Middle frontal gyrus (tissue), 1 donor: ENCODE results near the gene SGSH.
"Not testable (repeated sequence)": the region's sequence is repeated elsewhere in the genome, so short reads cannot be mapped to it uniquely, and the experiment has no call there.

ENCODE experiments used
- DNase-seq: peaks from one replicate; pipeline ENCODE4 v3.0.0-alpha.2; 2015; ENCODE audit warnings: low spot score; ENCODE audit errors: extremely low spot score

The SGSH gene

DNA sequence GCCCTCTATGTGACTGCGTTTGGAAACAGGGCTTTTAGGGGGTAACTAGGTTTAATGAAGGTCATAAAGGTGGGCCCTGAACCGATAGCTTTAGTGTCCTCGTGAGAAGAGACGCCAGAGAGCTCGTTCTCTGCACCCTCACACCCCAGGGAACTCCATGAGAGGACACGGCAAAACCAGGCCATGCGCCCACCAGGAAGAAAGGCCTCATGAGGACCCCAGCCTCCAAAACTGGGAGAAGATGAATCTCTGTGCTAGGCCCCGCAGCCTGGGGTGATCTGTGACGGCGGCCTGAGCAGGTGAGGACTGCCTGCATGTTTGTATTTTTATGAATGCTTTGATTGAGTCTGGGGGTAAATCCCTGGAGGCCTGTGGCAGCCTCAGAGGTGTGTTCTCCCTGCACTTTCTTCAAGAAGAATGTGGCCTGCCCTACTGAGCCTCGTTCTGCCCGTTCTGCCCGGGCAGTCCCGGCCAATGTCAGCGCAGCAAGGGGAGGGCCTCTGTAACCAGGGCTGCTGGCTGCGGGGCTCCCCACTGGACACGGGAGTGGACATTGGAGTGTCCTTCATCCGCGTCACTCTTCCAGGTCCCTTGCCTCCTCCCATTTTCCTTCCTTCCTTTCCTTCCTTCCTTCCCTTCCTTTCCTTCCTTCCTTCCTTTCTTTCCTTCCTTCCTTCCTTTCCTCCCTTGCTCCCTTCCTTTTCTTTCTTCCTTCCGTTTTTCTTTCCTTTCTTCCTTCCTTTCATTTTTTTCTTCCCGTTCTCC lies 33.7 kb upstream of the SGSH start:
- no peak for DNase-seq

DNA sequence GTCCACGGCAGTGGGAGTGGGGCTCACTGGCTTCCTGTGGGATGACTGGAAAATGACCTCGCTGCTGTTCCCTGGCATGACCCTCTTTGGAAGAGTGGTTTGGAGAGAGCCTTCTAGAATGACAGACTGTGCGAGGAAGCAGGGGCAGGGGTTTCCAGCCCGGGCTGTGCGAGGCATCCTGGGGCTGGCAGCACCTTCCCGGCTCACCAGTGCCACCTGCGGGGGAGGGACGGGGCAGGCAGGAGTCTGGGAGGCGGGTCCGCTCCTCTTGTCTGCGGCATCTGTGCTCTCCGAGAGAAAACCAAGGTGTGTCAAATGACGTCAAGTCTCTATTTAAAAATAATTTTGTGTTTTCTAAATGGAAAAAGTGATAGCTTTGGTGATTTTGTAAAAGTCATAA lies 32.7 kb upstream of the SGSH start:
- DNase-seq, result no peak

DNA sequence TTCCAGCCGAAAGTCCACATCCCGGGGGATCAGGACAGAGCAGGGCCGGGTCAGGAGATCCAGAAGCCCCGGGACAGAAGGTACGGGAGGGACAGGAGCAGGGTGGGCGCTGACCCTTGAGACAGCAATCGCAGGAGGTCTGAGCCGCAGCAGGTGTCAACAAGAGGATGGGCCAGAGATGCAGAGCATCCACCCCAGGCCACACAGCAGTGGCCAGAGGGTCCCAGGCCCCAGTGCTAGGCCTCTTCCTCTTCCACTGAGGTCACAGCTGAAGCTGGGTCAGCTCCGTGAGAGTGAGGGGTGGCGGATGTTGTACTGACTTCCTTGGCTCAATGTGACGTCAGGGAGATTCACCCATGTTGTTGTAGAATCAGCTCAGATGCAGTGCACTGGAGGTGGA lies 31.8 kb upstream of the SGSH start:
- no peak for DNase-seq

DNA sequence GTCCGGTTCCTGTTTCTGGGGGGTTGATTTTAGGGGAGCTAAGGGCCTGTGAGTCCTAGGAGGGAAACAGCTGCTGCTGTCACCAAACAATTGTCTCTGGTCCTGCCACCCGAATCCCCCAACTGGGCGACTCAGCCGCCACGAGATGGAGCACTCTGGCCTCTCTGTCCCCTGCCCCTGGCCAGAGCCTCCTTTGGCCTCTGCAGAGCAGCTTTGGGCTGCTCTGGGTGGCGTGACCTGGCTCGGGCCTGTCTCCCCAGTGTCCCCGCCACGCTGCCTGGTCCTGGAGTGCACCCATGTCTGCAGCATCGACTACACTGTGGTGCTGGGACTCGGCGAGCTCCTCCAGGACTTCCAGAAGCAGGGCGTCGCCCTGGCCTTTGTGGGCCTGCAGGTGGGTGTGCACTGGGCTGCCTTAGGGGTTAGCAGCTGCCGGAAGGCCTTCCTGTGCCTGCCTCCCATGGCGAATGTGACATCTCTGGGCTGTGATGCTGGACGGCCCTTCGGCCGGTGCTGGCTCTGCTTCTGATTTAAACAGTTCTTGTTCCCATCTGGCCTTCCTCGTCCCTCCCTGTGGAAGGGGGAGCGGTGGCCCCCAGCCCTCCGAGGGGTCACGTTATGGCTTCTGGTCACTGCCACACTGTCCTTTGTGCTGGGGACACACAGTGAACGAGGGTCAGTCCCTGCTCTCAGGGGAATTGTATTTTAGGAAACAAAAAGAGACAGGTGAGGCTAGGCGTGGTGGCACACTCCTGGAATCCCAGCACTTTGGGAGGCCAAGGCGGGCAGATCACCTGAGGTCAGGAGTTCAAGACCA lies 29.0 kb upstream of the SGSH start:
- DNase-seq, result no peak

DNA sequence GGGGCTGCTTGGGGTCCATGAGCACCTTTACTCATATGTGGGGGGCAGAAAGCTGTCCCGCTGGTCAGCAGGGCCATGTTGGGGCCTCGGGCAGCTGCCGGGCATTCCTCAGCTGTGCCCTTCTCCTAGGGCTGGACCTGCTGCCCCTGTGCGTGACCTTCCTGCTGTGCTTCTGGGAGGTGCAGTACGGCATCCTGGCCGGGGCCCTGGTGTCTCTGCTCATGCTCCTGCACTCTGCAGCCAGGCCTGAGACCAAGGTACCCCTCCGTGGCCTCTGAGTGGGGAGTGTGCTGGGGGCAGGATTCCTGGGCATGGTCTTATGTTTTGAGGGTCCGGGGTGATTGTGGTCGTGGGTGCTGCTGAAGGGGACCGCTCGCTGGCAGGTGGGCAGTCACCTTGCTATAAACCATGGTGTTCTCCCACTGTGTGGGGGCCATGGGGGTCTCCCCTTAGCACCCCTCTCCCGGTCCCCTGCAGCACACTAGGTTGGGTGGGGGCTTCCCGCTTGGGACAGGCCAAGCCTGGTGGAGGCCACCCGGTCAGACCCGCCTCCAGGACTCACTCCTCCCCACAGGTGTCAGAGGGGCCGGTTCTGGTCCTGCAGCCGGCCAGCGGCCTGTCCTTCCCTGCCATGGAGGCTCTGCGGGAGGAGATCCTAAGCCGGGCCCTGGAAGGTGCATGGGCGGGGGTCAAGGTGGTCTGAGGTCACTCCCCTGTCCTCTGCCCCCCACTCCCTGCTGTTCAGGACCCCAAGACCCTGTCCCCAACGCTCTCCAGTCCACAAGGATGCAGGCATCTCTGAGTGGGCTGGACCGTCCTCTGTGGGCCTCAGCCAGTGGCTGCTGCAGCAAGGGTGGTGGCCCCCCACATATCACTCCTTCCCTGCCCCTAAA lies 28.1 kb upstream of the SGSH start:
- no peak for DNase-seq

DNA sequence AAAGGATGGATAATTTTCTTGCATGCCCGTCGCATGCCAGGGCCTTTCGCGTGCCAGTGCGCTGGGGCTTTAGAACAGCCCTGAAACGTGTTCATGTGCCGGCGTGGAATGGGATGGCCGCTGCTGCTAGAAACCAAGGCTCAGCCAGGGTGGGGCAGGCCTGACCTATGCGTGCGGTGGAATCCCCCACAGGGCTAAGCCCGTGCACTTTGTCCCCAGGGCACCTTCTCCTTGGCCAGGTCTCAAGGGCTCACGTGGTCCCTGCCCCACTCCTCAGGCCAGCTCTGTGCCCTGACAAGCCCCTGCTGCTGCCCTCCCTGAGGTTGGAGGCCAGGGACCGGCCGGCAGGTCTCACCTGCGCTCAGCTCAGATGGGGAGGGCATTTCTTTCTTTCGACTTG lies 27.4 kb upstream of the SGSH start:
- DNase-seq, result no peak

DNA sequence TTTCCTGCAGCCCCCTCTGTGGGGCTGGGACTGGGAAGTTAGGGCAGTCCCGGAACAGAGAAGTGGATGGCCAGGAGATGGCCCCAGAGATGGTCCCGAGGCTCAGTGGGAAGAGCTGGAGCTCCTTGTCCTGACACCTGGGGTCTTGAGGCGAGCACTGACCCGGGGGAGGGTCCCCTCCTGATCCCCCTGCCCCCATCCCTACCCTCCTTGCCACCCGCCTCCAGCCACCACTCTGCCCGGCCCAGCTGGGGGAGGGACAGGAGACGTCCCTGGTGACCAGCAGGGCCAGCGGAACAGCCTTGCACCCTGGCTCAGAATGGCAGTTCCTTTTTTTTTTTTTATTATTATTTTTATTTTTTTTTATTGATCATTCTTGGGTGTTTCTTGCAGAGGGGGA lies 26.6 kb upstream of the SGSH start:
- no peak for DNase-seq

DNA sequence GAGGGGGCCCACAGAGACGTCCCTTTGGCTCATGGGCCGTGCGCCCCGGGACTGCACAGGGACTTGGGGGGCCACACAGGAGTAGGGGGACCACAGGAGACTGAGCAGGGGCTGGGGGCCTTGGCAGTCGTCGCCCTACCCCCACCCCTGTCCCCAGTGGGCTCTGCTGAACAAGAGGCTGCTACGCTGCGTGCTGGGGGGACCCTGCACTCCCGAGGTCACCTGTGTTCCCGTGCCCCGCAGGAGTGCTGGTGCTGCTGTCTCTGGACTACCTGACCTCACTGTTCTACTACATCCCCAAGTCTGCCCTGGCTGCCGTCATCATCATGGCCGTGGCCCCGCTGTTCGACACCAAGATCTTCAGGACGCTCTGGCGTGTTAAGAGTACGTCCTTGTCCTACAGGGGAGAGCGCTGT lies 26.1 kb upstream of the SGSH start:
- no peak for DNase-seq

DNA sequence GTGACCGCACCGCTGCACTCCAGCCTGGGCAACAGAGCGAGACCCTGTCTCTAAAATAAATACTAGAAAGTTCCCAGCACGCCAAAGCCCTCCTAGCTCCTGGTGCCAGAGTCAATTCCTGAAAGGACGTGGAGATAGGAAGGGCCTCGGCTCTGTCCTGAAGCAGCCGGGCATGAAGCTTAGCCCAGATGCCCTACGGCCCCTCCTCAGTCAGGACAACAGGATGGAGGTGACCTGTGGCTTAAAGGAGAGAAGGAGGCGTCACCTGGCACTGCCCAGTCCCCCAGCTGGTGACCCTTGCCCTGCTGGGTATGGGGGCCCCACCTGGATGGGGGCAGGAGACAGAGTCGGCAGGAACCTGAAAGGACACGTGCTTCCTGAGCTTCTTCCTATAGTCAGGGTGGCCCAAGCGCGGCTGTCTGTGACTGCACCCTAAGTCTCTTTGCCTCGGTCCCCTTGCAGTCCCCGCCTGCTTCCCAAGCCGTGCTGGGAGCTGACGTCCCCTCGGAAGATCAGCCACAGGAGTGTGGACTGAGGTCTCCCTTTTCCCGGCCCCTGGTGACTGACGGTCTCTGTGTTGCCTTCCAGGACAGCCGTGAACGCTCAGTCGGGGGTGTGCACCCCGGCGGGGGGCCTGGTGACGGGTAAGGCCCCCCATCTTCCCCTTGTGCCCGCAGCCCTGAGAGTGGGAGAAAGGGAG lies 25.6 kb upstream of the SGSH start:
- no peak for DNase-seq

DNA sequence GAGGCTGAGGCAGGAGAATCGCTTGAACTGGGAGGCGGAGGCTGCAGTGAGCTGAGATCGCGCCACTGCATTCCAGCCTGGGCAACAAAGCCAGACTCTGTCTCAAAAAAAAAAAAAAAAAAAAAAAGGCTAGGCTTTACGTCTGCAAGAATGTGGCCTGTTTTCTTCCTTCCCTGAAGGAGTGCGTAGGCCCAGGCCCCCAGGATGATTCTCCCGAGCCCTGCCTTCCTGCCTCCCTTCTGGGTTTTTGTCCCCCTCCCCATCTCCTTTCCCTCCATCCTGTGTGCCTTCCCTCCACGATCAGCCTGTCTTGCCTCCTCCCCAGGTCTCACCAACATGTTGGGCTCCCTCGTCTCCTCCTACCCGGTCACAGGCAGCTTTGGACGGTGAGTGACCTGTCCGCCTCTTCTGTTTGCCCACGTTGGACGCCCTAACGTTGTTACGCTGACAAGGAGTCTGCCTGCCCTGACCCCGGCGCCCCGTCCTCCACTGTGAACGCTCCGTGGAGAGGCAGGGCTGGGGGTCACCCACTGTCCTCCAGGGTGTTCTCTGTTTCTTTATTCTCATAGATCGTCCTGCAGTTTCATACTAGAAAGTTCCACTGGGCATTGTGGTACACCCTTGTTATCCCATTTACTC lies 24.9 kb upstream of the SGSH start:
- no peak for DNase-seq

DNA sequence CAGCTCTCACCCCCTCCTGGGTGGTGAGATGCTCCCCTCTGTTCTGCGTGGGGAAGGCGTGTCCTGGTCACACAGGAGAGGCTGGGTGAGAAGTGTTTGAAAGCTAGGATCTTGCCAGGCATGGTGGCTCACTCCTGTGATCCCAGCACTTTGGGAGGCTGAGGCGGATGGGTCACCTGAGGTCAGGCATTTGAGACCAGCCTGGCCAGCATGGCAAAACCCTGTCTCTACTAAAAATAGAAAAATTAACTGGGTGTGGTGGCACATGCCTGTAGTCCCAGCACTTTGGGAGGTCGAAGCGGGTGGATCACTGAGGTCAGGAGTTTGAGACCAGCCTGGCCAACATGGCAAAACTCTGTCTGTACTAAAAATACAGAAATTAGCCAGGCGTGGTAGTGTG lies 24.3 kb upstream of the SGSH start:
- DNase-seq, result not testable (repeated sequence)

DNA sequence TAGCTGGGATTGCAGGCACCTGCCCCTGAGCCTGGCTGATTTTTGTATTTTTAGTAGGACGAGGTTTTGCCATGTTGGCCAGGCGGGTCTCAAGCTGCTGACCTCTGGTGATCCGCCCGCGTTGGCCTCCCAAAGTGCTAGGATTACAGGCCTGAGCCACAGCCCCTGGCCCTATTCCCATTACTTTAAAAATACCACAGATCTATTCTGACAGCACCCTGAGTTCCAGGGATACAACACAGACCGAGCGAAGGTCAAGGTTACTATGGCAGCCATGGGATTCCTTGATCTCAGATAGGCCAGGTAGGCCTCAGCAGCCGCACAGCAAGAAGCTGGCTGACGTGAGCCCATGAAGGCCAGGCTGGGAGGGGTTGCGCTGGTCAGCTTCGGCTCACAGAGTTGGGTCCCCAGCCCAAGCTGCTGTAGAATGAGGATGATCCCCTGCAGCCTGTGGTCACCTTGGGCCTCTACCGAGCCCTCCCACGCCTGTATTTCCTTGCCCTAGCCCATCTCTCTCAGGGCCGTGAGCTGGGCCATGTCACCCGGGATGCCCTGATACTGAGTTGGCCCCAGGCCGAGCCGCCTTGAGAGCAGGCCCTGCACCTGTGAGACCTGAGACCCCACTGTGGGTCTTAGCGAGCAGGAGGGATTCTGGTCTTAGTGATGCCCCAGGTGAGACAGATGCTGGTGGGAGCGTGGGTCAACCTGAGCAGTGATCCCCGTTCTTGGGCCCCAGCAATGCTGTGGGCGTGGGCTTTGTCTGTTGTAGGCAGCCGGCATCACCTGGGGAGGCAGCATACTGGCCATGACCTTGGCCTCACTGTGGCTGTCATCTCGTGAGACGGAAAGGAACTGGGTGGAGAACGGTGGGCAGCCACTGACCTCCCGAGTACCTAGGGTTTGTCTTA lies 23.6 kb upstream of the SGSH start:
- no peak for DNase-seq

DNA sequence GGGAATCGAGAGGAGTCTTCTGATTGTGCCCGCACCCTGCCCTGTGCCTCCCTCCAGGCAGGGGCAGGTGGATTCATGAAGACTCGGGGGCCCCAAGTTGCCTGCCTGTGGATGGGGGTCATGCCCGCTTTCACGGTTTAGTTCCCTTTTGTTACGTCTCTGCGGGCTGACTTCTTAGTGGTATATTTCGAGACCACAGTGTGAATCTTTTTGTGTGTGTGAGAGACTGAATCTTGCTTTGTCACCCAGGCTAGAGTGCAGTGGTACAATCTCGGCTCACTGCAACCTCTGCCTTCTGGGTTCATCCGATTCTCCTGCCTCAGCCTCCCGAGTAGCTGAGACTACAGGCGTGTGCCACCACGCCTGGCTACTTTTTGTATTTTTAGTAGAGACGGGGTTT lies 22.4 kb upstream of the SGSH start:
- no peak for DNase-seq

DNA sequence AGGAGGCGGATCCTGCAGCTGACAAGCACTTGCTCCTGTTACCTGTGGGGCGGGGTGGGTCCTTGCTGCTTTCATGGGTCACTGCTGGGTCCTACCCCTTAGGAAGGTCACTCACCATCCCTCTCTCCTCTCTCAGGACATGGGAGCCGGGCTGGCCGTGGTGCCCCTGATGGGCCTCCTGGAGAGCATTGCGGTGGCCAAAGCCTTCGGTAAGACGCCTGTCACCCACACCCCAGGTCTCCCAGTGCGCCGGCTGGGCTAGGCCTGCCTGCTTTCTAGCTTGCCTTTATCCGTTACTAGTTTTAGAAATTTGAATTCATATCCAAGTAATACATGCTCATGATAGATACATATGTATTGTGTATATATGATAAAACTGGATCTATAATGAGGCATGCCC lies 17.3 kb upstream of the SGSH start:
- no peak for DNase-seq

DNA sequence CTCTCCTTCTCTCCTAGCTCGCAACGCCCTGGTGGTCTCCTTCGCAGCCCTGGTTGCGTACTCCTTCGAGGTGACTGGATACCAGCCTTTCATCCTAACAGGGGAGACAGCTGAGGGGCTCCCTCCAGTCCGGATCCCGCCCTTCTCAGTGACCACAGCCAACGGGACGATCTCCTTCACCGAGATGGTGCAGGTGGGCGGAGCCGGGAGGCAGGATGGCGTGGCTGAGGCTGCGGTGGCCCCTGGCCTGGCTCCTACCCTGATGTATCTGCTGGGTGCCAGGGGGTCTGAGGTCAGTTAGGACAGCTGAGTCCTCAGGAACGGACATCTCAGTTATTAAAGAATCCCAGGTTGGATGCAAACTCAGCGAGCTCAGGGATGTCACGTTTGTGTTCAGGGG lies 16.8 kb upstream of the SGSH start:
- DNase-seq, result no peak

DNA sequence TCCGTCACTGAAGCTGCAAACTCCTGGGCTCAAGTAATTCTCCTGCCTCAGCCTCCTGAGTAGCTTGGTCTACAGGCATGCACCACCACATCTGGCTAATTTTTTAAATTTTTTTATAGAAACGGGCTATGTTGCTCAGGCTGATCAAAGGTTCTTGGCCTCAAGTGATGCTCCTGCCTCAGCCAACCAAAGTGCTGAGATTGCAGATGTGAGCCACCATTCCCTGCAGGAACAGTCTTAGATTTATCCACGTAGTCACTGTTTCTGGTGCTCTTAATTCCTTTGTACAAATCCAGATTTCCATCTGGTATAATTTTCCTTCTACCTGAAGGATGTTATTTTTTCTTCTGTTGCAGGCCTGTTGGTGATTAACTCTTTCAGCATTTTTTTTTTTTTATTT lies 13.1 kb upstream of the SGSH start:
- no peak for DNase-seq

DNA sequence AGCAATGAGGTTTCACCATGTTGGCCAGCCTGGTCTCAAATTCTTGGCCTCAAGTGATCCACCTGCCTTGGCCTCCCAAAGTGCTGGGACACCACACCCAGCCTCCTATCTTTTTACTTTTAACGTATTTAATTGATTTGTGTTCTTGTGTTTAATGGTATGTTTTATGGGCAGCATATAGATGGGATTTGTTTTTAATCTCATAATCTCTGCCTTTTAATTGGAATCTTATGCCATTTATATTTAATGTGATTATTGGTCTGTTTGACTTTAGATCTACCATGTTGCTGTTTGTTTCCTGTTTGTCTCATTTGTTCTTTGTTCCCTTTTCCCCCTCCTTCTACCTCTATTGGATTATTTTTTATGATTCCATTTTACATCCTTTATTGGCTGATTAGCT lies 12.3 kb upstream of the SGSH start:
- no peak for DNase-seq

DNA sequence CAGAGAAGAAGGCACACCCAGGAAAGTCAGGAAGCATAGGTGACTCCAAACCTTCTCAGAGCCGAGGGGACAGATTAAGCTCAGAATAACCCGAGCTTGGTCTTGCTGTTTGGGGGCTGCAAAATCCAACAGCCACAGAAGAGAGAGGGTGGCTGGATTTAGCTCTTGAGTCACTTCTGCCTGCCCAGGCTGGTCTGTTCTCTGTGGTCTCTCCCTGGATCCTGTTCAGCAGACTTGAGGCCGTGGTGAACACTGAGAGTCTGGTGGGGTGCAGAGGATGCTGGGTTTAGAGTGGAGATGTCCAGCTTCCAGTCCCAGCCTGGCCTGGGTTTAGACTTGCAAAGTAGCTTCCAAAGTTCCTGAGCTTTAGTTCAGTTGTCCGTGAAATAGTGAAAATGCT lies 8.9 kb upstream of the SGSH start:
- no peak for DNase-seq

DNA sequence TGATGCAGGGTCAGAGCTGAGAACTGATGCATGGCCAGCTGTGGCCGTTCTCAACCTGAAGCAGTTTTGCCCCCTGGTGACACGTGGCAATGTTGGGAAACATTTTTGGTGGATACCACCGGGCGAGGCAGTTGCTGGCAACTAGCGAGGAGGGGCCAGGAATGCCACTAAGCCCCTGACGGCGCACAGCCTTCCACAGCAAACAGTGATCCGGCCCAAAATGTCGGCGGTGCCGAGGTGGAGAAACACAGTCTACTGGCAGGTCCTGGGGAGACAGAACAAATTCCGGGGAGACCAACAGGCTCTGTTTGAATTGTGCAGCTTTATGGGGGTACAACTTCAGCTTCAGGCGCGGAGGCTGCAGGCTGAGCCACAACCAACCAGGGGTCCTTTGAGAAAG lies 8.3 kb upstream of the SGSH start:
- no peak for DNase-seq

DNA sequence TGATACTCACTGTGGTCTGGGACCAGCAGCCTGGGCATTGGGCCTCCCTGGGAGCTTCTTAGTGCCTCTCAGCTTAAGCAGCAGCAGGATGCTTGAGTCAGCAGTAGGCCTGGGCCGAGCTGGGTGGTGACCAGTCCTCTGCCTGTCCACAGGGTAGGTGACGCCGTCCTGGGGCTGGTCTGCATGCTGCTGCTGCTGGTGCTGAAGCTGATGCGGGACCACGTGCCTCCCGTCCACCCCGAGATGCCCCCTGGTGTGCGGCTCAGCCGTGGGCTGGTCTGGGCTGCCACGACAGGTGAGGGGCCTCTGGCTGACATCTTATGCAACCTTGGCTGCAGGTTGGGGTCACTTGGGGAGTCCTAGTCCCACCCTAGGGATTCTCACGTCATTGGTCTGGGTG lies 7.5 kb upstream of the SGSH start:
- DNase-seq, result no peak
